ENCODE results near the gene MCU. TPM values are rescaled to one million over a fixed set of nuclear protein-coding genes. Genes with fewer than 3 reads are reported as not detected.
"Not testable (repeated sequence)": the region's sequence is repeated elsewhere in the genome, so short reads cannot be mapped to it uniquely, and the experiment has no call there.

The MCU gene
- total RNA-seq, 1 donor from 2014 or later: 23.0 TPM

DNA sequence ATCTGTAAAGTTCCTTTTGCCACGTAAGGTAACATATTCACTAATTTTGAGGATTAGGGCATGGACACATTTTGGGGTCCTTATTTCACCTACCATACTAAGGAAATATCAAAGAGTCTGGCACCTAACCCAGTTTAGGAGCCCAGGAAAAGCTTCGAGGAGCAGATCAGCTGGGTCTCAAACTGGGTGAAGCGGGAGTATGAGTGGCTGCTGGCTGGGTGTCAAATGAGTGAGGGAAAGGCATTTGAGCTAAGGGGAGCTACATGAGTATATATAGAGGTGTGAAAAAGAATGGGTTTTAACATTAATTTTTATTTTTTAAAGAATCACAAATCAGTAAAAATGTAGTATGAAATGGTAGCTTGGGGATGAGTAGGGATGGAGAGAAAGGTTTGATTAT, 71.3 kb downstream of the MCU start:
- ATAC-seq: no peak

DNA sequence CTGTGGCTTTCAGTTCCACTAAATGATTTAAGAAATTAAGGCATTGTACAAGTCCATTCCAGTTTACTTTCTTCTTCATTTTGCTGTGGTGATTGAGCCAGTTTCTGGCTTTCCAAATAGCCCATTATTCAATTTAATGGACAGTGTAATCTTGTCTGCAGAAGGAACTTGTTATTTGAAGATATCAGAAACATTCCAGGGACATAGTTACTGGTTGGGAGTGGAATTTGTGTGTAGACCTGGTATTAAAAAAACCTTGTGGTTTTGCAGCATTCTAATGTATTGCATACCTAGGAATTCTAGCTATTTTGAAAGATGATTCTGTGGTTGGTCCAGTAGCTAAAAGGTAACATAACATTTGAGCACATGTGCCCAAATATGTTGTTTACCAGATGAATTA, 72.2 kb downstream of the MCU start:
- ATAC-seq: no peak

DNA sequence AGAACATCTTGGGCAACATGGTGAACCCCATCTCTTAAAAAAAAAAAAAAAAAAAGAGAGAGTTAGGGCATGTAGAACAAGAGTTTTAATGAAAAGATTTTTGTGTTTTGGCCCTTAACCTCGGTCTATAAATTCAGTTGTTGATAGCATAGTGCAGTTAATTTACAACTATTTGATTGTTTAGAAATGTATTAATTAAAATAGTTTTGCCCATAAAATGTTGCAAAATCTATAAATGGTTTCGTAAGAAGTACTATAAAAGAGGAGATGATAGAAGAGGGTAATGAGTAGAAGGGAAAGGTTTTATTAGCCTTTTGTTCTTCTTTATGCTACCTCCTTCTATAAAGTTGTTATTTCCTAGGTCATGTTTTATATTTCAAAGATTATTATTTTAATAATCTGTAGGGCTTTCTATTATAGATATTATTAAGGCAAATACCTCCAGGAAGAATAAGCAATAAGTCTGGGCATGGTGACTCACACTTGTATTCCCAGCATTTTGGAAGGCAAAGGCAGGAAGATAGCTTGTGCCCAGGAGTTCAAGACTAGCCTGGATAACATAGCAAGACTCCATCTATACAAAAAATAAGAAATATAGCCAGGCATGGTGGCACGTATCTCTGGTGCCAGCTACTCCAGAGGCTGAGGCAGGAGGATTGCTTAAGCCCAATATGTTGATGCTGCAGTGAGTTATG, 73.3 kb downstream of the MCU start:
- no peak for ATAC-seq

DNA sequence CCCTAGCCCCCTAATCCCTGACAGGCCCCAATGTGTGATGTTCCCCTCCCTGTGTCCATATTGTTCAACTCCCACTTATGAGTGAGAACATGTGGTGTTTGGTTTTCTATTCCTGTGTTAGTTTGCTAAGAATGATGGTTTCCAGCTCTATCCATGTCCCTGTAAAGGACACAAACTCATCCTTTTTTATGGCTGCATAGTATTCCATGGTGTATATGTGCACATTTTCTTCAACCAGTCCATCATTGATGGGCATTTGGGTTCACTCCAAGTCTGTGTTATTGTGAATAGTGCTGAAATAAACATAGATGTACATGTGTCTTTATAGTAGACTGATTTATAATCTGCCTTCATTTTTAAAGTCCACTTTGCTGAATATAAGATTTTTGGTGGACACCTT, 79.3 kb downstream of the MCU start:
- ATAC-seq: not testable (repeated sequence)

DNA sequence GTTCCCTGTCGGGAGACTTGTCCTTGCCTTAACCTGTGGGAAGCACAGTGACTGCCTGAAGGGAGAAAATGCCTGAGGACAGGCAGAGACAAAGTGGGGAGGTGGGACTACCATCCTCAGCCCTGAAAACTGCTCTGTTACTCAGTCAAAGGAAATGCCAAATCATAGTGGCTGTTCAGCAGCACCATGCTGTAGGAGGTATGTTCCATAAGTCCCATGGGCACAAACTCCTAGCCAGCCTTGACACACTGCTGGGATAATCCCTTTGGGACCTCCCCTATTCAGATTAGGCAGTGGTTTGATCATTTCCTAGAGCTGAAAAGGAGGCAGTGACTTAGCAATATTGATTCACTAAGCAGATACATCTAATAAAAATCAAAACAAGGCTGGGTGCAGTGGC, 80.1 kb downstream of the MCU start:
- ATAC-seq: no peak

DNA sequence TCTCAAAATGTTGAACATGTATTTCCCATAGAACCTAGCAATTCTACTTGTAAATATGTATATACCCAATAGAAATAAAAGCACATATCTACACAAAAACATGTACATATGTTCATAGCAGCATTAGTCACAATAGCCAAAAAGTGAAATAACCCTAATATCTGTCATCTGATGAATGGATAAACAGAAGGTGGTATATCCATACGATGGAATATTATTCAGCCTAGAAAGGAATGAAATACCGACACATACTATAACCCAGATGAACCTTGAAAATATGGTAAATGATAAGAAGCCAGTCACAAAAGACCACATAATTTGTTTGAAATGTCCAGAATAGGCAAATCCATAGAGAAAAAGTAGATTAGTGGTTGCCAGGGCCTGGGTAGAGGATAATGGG, 87.9 kb downstream of the MCU start:
- no peak for ATAC-seq

DNA sequence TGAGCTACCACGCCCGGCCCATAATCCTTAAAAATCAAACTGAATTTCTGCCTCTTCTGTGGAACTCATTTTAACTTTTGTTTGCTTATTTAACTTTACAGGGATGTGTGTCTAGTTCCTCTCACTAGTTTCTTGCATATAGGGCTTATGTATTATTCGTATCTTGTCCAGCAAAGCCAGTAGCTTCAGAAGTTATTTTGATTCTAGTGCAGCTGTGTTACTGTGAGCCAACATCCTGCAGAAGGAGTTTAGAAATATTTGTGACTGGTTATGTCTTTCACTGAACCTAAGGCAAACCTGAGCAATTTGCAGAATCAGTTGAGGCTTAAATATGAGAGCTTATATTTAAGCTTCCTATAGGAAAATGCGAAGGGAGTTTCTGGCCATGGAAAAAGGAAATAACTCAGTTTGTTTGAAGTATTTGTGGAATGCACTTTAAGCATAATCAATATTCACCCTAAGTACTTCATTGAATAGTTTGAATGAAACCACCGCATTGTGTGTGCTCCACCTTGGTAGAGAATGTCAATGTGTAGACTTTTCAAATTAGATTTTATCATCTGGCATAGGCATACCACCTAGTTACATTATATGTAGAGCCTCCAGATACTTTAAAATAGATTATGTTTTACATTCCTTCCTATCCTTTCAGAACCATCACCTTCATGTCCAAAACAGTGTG, 90.8 kb downstream of the MCU start:
- no peak for ATAC-seq

DNA sequence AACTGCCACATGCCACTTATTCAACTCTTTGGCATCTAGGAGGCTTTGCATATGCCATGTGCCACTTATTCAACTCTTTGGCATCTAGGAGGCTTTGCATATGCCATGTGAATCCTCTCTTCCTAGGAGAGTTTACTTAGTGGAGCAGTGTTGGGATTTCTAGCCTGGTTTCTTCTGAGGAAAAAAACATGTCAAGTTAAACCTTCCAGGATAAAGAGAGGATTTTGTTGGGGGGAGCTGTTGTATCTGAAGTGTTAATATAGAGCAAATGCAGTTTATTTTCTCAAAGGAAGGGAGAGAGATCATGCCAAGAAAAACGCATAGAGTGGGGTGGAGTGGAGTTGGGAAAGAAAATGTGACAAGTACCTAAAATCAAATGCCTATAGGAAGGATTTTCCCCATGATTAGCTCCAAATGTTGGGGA, 91.5 kb downstream of the MCU start:
- no peak for ATAC-seq

DNA sequence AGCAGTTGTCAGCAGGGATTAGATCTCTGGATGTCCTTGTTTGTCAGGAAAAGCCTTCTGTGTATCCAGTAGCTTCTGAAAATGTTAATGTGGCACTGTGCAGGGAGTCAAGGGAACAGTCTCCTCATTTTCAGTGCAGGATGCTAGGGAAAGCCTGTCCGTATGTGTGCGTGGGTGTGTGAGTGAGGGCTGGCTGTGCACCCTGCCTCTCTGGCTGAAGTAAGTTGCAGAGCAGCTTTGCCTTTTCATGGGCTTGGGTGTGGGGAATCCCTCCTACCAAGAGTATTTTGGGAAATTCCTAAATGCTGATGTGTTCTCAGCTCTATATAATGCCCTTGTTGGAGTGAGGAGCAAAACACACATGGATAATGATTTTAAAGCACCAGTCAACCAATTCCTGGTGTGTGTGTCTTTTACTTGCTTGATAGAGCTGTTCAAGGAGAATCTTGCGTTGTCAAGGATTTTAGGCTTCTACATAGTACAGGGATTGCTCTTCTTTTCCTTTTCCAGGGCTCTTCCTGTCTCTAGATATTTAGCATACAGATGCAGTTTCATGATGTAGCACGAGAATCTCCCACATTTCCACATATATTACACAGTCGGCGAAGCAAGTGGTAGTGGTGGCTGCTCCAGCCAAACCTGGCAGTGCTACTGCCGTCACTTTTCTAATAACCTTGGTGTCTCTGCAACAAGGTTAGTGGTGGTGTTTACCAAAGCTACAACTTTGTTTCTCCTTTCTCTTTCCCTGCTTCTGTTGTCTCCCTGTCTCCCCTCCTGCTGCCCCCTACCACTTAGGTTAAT, 92.8 kb downstream of the MCU start:
- ATAC-seq: peak; percentile 79

DNA sequence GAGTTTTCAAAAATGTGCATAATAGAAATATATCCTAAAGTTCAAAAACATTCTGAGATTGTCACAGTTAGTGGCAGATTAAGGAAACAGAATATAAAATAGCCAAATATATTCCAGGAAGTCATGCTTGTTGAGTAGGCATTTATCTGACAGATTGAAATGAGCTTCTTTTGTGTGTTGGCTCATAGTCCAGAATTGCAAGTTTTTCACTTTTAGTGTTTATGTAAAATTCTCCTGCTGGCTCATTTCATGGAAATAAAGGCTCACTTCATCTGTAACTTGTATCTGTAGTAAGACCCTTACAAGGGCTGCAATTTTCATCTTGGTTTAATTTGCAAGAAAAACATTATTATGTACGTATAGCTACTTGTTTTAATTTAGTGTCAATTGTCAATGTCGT, 93.5 kb downstream of the MCU start:
- no peak for ATAC-seq

DNA sequence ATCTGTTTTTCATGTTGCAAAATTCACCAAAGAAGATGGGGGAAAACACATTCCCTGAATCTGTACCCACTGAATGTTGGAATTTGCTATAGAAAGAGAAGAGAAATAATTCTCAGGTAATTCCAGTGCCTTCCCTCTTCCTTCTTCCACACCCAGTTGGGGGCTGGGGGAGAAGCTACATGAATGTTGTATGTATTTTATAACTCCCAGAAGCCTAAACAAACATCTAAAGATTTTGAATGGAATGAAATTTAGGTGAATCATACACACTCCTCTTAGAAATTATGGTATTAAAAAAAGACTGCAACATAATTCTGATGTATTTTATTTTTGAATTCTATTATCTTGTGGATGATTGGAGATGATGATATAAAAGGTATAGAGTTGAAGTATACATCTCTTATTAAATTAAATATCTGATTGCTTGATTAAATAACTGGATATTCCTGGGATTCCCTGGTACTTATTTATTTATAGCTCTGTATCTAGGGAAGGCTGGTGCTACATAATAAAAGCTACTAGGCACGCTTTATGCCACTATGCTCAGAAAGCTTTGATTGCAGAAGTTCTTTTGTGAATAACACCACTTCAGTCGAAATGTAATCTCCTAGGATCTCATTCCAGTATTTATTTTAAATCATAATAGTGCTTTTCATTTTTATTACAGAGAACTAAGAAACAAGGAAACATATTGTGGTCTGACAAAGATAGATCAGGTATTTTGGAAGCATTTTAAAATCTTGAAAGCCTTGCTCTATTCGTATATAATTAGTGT, 98.5 kb downstream of the MCU start:
- ATAC-seq: no peak

DNA sequence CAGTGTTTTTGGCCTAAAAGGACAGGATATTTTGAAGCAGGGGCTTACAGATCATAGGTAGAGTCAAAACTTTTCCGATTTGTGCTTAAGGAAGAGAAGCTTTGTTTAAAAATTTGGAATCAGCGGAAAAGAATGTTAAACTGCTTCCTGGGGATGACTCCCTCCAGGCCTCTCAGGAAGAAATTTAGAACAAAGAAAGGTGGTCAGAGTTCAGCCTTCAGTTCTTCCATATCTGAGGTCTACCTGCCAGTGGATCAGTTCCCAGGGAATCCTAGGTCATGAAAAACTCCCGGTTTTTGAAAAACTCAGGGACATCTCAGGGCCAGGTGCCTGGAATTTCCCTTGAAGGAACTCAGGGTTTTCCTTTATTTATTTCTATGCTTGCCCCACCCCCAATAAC, 100.3 kb downstream of the MCU start:
- no peak for ATAC-seq

DNA sequence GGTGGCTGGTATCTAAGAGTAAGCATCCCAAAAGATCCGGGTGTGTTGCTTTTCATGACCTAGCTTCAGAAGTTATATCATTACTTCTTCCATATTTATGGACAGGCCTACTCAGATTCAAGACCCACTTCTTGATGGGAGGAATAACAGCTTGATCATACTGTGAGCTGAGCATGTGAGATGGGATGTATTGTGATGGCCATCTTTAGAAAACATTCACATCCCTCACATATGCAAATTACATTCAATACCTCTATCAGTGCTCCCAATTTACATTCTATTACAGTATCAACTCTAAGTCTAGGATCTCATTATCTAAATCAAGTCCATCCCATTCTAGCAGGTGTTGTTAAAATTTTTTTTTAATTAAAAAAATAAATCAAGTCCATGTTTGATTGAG, 101.8 kb downstream of the MCU start:
- ATAC-seq: no peak

DNA sequence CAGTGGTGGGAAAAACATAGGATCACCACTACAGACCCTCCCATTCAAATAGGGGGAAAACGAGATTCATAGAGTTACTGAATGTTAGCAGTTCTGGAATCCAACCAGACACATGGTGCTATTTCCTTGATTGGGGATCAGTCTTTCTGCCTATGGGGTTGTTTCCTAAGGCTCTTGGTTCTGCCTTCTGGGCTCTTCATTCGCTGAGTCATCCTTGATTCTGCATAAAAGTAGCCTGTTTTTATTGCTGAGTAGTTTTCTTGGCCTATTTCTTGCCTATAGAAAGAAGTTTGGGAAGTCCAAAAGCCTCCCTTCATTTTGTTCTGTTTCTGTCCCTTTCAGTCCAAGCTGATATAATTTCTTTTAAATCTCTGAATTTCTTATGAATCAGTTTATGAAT, 102.3 kb downstream of the MCU start:
- no peak for ATAC-seq

DNA sequence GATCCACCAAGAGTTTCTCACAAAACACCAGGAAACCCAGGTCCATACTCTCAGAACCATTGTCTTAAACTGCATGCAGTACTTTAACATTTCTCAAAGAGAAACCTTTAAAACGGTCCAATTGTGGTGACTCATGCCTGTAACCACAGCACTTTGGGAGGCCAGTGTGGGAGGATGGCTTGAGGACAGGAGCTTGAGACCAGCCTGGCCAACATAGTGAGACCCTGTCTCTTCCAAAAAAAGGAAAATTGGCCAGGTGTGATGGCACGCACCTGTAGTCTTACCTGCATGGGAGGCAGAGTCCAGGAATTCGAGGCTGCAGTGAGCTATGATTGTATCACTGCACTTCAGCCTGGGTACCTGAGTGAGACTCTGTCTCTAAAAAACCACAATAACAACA, 104.1 kb downstream of the MCU start:
- no peak for ATAC-seq

DNA sequence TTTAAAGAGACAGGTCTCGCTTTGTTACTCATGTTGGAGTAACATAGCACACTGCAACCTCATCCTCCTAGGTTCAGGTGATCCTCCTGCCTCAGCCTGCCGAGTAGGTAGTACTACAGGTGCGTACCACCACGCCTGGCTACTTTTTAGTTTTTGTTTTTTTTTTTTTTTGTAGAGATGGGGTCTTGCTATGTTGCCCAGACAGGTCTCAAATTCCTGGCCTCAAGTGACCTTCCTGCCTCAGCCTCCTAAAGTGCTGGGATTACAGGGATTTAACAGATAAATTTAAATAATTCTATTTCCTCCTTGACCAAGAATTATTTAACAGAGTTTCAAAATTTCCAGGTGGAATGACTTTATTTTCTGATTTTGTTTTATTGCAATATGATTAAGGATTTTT, 104.6 kb downstream of the MCU start:
- no peak for ATAC-seq

DNA sequence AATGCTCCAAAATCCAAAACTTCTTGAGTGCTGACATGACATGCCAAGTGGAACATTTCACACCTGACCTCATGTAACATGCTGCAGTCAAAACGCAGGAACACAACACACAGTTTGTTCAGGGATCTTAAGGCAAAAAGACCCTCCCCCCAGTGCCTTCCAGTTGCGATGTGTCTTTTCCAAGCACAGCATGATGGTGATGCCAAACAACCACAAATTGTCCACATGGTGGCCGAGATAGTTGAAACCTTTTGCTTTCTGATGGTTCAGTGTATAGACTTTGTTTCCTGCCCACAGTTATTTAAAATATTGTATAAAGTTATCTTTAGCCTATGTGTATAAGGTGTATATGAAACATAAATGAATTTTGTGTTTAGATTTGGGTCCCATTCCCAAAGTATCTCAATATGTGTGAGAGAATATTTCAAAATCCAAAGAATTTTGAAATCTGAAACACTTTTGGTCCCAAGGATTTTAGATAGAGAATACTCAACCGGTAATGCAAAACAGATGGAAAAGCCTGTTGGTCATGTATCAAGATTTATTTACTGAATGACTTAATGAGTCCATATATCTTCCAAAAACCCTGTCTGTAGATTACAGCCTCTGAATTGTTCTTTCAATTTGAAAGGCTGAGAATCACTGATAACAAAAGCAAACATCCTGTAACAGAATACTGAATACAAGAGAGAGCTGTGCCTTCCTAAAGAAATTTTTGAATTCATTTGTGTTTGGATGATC, 108.2 kb downstream of the MCU start:
- no peak for ATAC-seq

DNA sequence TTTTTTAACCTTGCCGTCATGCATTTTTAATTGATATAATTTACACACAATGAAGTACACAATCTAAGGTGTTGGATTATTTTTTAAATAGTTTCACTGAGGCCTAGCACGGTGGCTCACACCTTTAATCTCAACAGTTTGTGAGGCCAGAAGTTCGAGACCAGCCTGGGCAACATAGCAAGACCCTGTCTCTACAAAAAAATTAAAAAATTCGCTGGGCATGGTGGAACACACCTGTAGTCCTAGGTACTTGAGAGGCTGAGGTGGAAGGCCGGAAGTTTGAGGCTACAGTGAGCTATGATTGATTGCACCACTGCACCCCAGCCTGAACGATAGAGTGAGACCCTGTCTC, 108.8 kb downstream of the MCU start:
- ATAC-seq: no peak

DNA sequence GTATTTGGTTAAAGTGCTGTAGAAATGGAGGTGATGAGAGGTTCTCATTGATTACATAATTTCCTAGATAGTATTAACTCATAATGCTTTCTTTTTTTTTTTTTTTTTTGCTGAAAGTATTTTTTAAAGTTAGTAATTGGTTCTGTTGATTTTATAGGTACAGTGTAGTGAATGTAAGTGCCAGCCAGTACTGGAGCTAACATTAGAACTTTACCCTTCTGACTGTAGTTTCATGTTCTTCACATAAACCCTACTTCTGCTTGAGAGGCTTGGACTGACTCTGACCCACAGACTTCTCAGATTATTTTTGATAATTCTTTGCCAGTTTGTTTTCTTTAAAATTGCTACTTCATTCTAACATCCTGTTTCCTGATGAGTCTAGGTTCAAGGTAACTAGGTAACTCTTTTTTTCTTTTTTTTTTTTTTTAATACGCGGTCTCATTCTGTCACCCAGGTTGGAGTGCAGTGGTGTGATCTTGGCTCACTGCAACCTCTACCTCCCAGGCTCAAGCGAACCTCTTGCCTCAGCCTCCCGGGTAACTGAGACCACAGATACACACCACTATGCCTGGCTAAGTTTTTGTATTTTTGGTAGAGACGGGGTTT, 109.4 kb downstream of the MCU start:
- ATAC-seq: no peak

DNA sequence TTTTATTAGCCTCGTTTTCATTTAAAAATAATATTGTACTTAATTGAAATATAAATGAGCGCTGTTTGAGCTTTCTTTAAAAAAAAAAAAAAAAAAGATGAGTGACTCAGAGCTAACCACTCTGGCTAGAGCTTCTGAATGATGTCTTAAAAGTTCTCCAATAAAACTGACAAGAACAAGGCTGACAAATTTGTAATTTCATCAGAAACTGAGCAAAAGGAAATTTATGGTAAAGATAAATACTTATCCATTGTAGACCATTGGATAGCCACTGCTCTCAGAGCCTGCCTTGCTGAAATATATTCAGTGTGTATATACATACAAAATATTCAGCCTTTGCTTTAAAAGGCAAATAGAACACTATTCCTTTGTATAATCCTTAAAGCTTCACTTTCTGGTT, 110.4 kb downstream of the MCU start:
- no peak for ATAC-seq

DNA sequence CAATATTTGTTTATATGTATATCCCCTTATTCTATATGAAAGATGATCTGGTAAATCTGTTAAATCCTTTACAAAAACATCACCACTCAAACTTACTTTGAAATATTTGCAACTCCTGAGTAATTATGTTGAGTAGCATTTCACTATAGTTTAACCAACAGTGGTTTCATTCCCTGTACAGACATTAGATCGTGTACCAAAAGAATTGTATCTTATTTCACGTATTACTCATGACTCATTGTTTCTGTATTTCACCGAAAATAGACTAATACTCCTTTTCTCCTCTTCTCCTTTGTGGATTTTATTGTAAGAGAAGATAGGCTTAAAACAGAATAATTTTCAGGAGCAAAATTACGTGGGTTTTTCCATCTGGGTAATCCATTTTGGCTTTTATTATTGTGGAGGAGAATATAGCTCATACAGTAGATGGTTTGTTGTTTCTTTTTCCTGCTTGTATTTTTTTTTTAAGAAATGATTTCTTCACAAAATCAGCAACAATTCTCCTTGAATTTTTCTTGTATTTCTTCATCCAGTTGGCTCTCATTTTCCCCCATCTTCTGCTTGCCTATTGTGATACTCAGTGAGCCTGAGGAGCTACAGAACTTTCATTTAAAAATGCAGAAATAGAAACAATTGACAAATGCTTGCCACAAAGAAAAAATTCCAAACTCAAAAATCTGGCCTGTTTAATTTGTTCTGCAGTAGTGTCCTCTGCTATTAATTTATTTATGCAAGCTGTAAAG, 111.0 kb downstream of the MCU start:
- ATAC-seq: no peak
